Activated CD4-positive, alpha-beta T cell treated with anti-CD3 and anti-CD28 coated beads, Interleukin-2, amount 10 ng/mL, durations not matched to agents 24 days and 14 days (primary cell): ENCODE measurements around the gene SNX13. TPM values are rescaled to one million over a fixed set of nuclear protein-coding genes. Genes with fewer than 3 reads are reported as not detected.
"Not testable (repeated sequence)": the region's sequence is repeated elsewhere in the genome, so short reads cannot be mapped to it uniquely, and the experiment has no call there.

ENCODE experiments used
- DNase-seq: peaks from one replicate; pipeline ENCODE4 v3.0.0; 2022
- H3K27ac Mint-ChIP-seq: one replicate; pipeline ENCODE4 v1.8.0; 2022; ENCODE audit warnings: mild to moderate bottlenecking, mixed read lengths
- H3K27me3 Mint-ChIP-seq: one replicate; pipeline ENCODE4 v1.8.0; 2022; ENCODE audit warnings: mixed read lengths
- H3K36me3 Mint-ChIP-seq: one replicate; pipeline ENCODE4 v1.8.0; 2022; ENCODE audit warnings: low read depth, mild to moderate bottlenecking, mixed read lengths
- H3K4me1 Mint-ChIP-seq: one replicate; pipeline ENCODE4 v1.8.0; 2021; ENCODE audit warnings: mixed read lengths
- H3K4me3 Mint-ChIP-seq: one replicate; pipeline ENCODE4 v1.8.0; 2022; ENCODE audit warnings: mild to moderate bottlenecking, moderate library complexity, mixed read lengths
- H3K9me3 Mint-ChIP-seq: one replicate; pipeline ENCODE4 v1.8.0; 2021; ENCODE audit warnings: mixed read lengths
- intact Hi-C: fragments of 100-400 bp; cut with micrococcal nuclease; formaldehyde crosslinking; loops from one replicate; pipeline ENCODE4 v1.15.1; 2023
- total RNA-seq: library from RNA; stranded (reverse); gene quantifications from 2 replicates; pipeline ENCODE4 v1.2.3, GENCODE V29; 2022

The SNX13 gene
- total RNA-seq, 1 donor from 2014 or later: 23.7 TPM

DNA sequence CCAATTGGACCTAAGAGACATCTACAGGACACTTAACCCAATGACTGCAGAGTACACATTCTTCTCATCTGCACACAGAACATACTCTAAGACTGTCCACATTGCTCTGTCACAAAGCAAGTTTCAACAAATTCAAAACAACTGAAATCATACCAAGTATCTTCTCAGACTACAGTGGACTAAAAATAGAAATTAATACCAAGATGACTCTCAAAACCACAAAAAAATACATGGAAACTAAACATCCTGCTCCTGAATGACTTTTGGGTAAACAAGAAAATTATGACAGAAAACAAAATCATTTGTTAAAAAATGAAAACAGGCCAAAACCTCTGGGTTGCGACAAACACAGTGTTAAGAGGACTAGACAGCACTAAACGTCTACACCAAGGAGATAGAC is 24.5 kb downstream of the SNX13 start:
- no peak for DNase-seq
- intact Hi-C loops: no loop called here
- no peaks in the 10 kb centered on the region for H3K4me1 Mint-ChIP-seq
- H3K36me3 Mint-ChIP-seq: peaks cover under 1% of the 10 kb centered on the region
- no peaks in the 10 kb centered on the region for H3K9me3 Mint-ChIP-seq
- H3K4me3 Mint-ChIP-seq: no peak overlapping the region
- H3K27me3 Mint-ChIP-seq: no peaks in the 10 kb centered on the region
- H3K27ac Mint-ChIP-seq: no peak overlapping the region

DNA sequence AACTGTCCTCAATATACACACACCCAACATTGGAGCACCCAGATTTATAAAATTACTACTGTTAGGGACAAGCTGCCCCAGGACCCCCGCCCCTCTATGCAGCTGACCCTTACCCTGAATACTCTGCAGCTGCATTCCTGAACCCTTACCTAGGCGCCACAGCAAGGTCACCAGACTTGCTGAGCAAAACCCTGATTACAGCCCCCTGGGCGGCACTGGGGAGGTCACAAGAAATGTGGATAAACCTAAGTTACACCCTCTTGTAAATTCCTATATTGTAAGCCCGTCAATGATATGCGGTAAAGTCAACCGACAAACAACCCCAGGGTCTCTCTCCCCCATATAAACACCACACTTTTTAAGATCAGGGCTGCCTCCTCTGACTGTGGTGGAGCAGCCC is 25.1 kb downstream of the SNX13 start:
- H3K9me3 Mint-ChIP-seq: peaks cover 5% of the 10 kb centered on the region
- H3K4me1 Mint-ChIP-seq: peaks cover 2% of the 10 kb centered on the region
- H3K36me3 Mint-ChIP-seq: peaks cover 6% of the 10 kb centered on the region
- DNase-seq: no peak
- no peaks in the 10 kb centered on the region for H3K27me3 Mint-ChIP-seq
- no peak overlapping the region for H3K27ac Mint-ChIP-seq
- no peak overlapping the region for H3K4me3 Mint-ChIP-seq
- intact Hi-C loops: no loop called here

DNA sequence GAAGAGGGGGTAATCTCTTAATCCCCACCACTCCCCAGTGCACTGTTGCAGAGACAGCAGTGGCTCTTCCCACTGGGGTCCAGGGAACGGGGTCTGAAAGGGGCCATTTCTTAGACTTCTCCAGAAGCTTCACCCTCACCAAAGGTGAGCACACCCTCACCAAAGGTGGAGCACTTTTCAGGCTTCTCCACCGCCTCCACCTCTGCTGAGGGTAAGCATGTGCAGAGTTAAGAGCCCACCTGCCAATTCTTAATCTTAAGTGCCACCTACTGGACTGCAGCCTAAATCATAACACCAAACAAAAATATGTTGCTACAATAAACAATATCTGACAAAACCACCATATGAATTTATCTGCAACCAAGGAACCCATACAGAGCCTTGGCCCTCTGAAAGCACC is 27.0 kb downstream of the SNX13 start:
- peaks cover 12% of the 10 kb centered on the region for H3K9me3 Mint-ChIP-seq
- peaks cover 2% of the 10 kb centered on the region for H3K4me1 Mint-ChIP-seq
- intact Hi-C loops: no loop called here
- peaks cover 13% of the 10 kb centered on the region for H3K36me3 Mint-ChIP-seq
- H3K27me3 Mint-ChIP-seq: no peaks in the 10 kb centered on the region
- no peak overlapping the region for H3K27ac Mint-ChIP-seq
- DNase-seq: no peak
- H3K4me3 Mint-ChIP-seq: no peak overlapping the region

DNA sequence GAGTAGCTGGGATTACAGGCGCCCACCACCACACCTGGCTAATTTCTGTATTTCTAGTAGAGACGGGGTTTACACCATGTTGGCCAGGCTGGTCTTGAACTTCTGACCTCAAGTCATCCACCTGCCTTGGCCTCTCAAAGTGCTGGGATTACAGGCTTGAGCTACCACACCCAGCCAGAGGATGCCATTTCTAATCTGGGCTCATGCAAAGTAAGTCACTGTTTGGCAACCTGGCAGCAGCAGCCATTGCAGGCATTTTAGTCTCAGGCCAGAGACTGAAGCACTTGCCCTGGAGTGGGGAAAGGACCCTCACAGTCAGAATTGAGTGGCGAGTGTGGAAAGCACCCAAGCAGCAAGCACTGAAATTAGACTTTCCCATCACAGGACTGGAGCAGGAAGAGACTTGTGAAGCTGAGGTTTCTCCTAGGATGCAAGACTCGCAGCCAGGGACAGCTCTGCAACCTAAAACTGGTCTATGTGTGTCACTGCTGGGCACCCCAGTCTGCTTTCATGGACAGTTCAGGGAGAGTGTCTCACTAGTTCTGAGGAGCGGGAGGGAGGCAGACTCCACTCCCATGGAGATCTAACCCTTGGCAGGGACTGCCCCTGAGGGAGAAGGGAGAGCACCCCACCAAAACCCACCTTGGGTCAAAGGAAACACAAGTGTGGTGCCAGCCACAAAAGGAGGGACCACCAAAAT is 27.6 kb downstream of the SNX13 start:
- Mint-ChIP-seq H3K36me3 (peaks cover 14% of the 10 kb centered on the region), H3K9me3 (peaks cover 12% of the 10 kb centered on the region), H3K4me3 (no peak overlapping the region), H3K27me3 (no peaks in the 10 kb centered on the region), H3K4me1 (peaks cover 2% of the 10 kb centered on the region), H3K27ac (no peak overlapping the region)
- no peak for DNase-seq
- intact Hi-C loops: no loop called here

DNA sequence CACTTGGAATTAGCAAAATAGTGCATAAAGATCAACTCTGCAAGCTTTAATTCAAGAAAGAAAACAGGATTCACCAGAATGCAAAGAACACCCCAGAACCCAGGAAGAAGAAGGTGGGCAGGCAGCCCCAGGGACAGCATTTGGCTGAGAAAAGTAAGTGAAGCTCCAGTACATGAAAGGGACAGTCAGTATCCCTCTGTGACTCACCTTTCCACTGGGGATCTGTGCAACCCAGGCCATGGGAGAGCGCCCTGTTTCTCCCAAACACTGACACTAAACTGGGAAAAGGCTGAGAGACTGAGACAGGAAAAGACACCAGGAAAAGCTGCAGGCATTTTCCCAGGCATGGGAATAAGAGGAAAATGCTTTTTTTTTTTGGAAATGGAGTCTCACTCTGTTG is 28.2 kb downstream of the SNX13 start:
- Mint-ChIP-seq H3K27ac (no peak overlapping the region), H3K9me3 (peaks cover 12% of the 10 kb centered on the region), H3K4me3 (no peak overlapping the region), H3K36me3 (peaks cover 16% of the 10 kb centered on the region), H3K27me3 (no peaks in the 10 kb centered on the region), H3K4me1 (peaks cover 4% of the 10 kb centered on the region)
- intact Hi-C loops: no loop called here
- DNase-seq: no peak

DNA sequence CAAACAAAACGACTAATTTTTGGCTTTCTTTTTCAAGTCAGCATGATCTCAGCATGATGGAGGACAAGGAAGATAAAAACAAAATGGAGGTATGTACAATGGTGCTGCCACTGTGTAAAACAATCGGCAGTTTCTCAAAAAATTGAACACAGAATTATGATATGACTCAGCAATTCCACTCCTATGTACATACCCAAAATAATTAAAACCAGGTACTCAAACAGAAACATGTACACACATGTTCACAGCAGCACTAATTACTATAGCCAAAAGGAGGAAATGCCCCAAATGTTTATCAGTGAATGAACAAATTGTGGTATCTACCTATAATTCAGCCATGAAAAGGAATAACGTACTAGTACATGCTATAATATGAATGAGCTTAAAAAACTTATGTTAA is 29.9 kb downstream of the SNX13 start:
- H3K4me1 Mint-ChIP-seq: peaks cover 5% of the 10 kb centered on the region
- H3K27ac Mint-ChIP-seq: no peak overlapping the region
- H3K4me3 Mint-ChIP-seq: no peak overlapping the region

DNA sequence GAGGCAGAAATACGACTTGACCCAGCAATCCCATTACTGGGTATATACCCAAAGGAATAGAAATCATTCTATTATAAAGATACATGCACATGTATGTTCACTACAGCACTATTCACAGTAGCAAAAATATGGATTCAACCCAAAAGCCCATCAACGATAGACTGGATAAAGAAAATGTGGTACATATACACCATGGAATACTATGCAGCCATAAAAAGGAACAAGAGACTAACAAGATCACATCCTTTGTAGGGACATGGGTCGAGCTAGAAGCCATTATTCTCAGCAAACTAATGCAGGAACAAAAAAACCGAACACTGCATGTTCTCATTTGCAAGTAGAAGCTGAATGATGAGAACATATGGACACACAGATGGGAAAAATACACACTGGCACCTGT is 31.0 kb downstream of the SNX13 start:
- H3K27me3 Mint-ChIP-seq, H3K4me3 Mint-ChIP-seq, H3K4me1 Mint-ChIP-seq, H3K27ac Mint-ChIP-seq, intact Hi-C loops, DNase-seq: not testable (repeated sequence)
- H3K36me3 Mint-ChIP-seq: peaks cover 17% of the 10 kb centered on the region
- peaks cover 12% of the 10 kb centered on the region for H3K9me3 Mint-ChIP-seq

More for the DNA sequence above, 29.9 kb downstream of the SNX13 start:
- Mint-ChIP-seq H3K9me3 (peaks cover 12% of the 10 kb centered on the region), H3K36me3 (peaks cover 17% of the 10 kb centered on the region), H3K27me3 (no peaks in the 10 kb centered on the region)
- intact Hi-C loops: no loop called here
- no peak for DNase-seq

DNA sequence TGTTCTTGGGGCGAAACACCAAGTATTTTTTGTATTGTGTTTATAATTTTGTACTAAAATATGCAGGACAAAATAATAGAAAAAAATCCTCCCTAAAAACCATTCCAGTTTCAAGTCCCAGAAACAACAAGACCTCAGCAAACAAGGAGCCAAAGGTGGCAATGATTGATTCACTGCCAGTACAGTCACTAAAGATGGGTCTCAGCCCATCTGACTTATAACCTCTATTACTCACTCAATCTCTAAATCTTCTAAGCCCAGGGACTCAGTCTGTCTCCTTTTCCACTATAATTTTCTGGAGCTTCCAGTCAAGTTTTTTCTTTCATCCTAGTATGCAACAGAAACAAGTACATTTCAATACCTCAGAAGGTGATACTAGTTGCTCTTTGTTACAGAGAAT is 33.3 kb downstream of the SNX13 start:
- Mint-ChIP-seq H3K27ac (no peak overlapping the region), H3K4me3 (no peak overlapping the region), H3K27me3 (no peaks in the 10 kb centered on the region), H3K4me1 (peaks cover 10% of the 10 kb centered on the region), H3K9me3 (peaks cover 12% of the 10 kb centered on the region), H3K36me3 (peaks cover 17% of the 10 kb centered on the region)
- intact Hi-C loops: no loop called here
- DNase-seq: no peak

DNA sequence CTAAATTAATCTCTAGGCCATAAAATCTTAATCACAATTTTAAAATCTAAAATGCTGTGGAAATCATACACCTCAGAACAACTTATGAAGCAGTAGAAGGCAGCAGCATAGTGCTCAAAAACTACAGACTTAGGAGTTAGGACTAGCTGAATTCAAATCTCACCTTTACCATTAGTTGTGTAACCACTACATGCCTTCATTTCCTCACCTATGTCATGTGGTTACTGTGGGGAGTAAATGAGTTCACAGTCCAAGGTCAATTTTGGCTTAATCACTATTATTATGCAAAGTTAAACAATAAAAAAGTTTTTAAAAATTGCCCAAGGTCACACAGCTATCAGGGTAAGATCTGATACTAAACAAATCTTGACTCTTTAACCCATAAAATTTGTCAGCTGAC is 37.0 kb downstream of the SNX13 start:
- Mint-ChIP-seq H3K4me3 (no peak overlapping the region), H3K36me3 (peaks cover 5% of the 10 kb centered on the region), H3K27me3 (no peaks in the 10 kb centered on the region), H3K27ac (no peak overlapping the region), H3K4me1 (peaks cover 8% of the 10 kb centered on the region), H3K9me3 (no peaks in the 10 kb centered on the region)
- no peak for DNase-seq
- intact Hi-C loops: no loop called here

DNA sequence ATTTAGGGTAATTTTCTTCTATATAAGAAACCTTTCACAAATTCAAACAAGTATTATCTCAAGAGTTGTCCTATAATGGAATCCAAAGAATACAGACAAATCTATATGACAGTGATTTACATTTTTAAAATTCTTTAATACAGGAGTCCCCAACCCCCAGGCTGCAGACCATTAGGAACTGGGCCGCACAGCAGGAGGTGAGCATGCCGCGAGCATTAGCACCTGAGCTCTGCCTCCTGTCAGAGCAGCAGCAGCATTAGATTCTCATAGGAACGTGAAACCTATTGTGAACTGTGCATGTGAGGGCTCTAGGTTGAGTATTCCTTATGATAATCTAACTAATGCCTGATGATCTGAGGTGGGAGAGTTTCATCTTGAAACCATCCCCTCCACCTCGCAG is 37.7 kb downstream of the SNX13 start:
- Mint-ChIP-seq H3K36me3 (peaks cover 3% of the 10 kb centered on the region), H3K4me1 (peaks cover 8% of the 10 kb centered on the region), H3K4me3 (no peak overlapping the region), H3K27me3 (no peaks in the 10 kb centered on the region), H3K9me3 (no peaks in the 10 kb centered on the region), H3K27ac (no peak overlapping the region)
- intact Hi-C loops: no loop called here
- DNase-seq: no peak

DNA sequence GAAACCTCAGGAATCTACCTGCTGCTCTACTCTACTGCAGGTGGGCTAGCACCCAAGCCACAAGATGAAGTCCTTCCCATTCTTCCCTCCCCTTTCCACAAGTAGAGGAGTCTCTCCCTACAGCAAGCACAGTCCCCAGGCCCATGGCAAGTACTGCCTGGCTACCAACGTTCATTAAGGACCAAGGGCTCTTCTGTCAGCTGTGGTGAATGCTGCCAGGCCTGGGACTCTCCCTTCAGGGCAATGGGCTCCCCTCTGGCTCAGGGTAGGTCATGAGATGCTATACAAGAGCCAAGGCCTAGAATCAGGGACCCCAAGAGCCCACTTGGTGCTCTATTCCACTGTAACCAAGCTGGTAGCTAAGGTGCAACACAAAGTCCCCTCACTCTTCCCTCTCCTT is 39.8 kb downstream of the SNX13 start:
- H3K36me3 Mint-ChIP-seq: no peaks in the 10 kb centered on the region
- H3K27me3 Mint-ChIP-seq: no peaks in the 10 kb centered on the region
- peaks cover 5% of the 10 kb centered on the region for H3K4me1 Mint-ChIP-seq
- no peaks in the 10 kb centered on the region for H3K9me3 Mint-ChIP-seq
- DNase-seq: no peak
- H3K27ac Mint-ChIP-seq: no peak overlapping the region
- intact Hi-C loops: no loop called here
- no peak overlapping the region for H3K4me3 Mint-ChIP-seq

DNA sequence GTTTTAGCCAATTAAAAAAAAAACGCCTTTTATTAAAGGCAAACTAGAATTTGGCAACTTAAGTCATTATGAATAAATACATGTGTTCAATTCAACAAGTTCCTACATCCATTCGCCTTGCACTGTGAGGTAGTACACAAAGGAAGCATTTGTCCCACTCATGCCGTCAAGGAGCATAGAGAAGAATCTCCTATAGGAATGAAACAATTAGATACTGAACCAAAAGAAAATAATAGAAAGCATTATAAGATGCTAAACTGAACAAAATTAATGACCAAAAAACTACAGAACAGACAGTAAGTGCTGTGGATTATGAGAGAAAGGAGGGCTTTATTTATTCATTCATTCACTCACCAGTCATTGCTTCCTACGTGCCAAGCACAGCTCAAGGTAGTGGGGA is 42.2 kb downstream of the SNX13 start:
- Mint-ChIP-seq H3K36me3 (no peaks in the 10 kb centered on the region), H3K9me3 (no peaks in the 10 kb centered on the region), H3K27ac (no peak overlapping the region), H3K4me1 (no peaks in the 10 kb centered on the region), H3K4me3 (no peak overlapping the region), H3K27me3 (no peaks in the 10 kb centered on the region)
- DNase-seq: no peak
- intact Hi-C loops: no loop called here

DNA sequence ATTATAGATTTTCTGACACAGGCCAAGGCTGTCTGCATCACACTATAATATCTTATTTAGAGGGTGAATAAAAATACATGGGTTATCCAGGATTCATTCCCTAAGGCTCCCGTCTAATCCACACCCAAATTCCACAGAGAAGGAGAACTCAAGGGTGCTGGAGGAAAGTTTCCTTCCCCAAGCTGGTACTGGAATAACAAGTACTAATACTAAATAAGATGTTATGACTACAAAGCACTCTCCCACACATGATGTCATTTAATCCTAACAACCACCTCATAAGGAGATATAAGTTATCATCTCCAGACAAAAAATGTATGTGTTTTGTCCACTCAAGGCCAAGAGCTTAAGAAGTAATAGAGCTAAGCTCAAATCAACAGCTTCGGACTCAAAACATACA is 53.0 kb downstream of the SNX13 start:
- Mint-ChIP-seq H3K27me3 (no peaks in the 10 kb centered on the region), H3K4me3 (no peak overlapping the region), H3K36me3 (peaks cover 25% of the 10 kb centered on the region), H3K27ac (no peak overlapping the region), H3K9me3 (no peaks in the 10 kb centered on the region), H3K4me1 (peaks cover 5% of the 10 kb centered on the region)
- no peak for DNase-seq
- intact Hi-C loops: no loop called here

DNA sequence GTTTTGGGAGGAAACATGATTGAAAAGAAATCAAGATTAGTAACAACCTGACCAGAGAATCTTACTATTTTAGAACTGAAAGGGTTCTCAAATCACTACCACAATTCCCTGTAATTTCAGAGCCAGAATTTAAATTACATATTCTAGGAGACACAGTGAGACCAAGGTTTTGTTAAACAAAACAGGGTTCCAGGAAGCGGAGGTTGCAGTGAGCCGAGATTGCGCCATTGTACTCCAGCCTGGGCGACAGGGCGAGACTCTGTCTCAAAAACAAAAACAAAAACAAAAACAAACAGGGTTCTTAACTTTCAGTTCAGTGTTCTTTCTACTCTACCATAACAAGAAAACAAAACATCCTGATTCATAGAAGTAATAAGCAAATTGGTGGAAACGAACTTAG is 57.6 kb downstream of the SNX13 start:
- H3K4me3 Mint-ChIP-seq: no peak overlapping the region
- H3K9me3 Mint-ChIP-seq: no peaks in the 10 kb centered on the region

DNA sequence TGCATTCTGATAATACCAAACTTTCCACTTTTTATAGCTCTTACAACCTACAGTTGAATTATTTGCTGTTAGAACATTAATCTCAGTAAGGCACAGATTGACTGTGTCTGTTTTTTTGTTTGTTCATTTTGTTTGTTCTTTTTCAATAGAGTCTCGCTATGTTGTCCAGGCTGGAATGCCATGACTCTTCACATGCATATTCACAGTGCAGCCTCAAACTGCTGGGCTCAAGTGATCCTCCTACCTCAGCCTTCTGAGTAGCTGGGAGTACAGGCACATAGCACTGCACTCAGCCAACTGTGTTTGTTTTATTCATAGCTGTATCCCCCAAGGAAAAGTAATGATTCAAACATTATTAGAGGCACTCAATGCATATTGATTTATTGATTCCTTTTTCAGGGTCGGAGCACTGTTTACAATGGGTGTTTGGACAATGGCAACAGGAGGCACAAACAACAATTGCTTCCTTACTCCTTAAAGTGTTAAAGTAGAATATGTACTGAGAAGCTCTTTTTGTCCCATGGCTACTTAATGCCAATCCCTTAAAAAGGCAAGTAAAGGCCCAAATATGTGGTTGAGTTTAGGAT is 61.1 kb downstream of the SNX13 start:
- Mint-ChIP-seq H3K4me3 (no peak overlapping the region), H3K27ac (no peak overlapping the region), H3K27me3 (no peaks in the 10 kb centered on the region), H3K4me1 (no peaks in the 10 kb centered on the region), H3K9me3 (no peaks in the 10 kb centered on the region), H3K36me3 (peaks cover 29% of the 10 kb centered on the region)
- intact Hi-C loops: no loop called here
- no peak for DNase-seq

More for the DNA sequence above, 57.6 kb downstream of the SNX13 start:
- H3K36me3 Mint-ChIP-seq: peaks cover 25% of the 10 kb centered on the region
- H3K27me3 Mint-ChIP-seq: no peaks in the 10 kb centered on the region
- H3K4me1 Mint-ChIP-seq: peaks cover 2% of the 10 kb centered on the region
- H3K27ac Mint-ChIP-seq: no peak overlapping the region
- intact Hi-C loops: no loop called here
- no peak for DNase-seq
